MM.1S (cell line): ENCODE data around the gene CNTNAP3.
"Not testable (repeated sequence)": the region's sequence is repeated elsewhere in the genome, so short reads cannot be mapped to it uniquely, and the experiment has no call there.

Experiments
- CTCF ChIP-seq: fragments of 300-600 bp; sonication (generic); IDR thresholded peaks from 2 replicates; pipeline ENCODE4 v1.5.1; 2016; ENCODE audit warnings: antibody characterized with exemption, low read length, mixed read lengths
- EZH2 ChIP-seq: fragments of 300-600 bp; sonication (generic); optimal IDR thresholded peaks from 2 replicates; pipeline ENCODE3; 2017; ENCODE audit warnings: low read depth, mild to moderate bottlenecking, antibody characterized with exemption, low read length, mixed read lengths
- EZH2phosphoT487 ChIP-seq: fragments of 300-600 bp; sonication (generic); IDR thresholded peaks from 2 replicates; pipeline ENCODE4 v1.6.1; 2018; ENCODE audit warnings: antibody characterized with exemption, low read length

GRCh38 chr9:39039148-39039547 is 248.8 kb downstream of the CNTNAP3 start:
- not testable (repeated sequence) for TF ChIP-seq CTCF, EZH2, EZH2phosphoT487
